DND-41 (cell line): ENCODE measurements around the gene AQP2.

Experiments
- ATAC-seq: fragments of 200-7000 bp; cut with Tn5 transposase; 3 replicates; pipeline ENCODE4 v1.9.1; 2021; ENCODE audit warnings: low read depth; ENCODE audit not compliant: insufficient read depth
- DNase-seq: peaks from one replicate; pipeline ENCODE4 v3.0.0-alpha.2; 2020
- H2AFZ ChIP-seq: 2 replicates; pipeline ENCODE4 v1.6.0; 2012; ENCODE audit warnings: low read depth, low read length
- H3K27ac ChIP-seq: 2 replicates; pipeline ENCODE4 v1.5.1; 2012; ENCODE audit warnings: low read length, inconsistent platforms
- H3K27me3 ChIP-seq: fragments of 200-600 bp; sonication (generic); 2 replicates; pipeline ENCODE4 v1.6.0; 2012; ENCODE audit warnings: low read length, mild to moderate bottlenecking, inconsistent platforms; ENCODE audit not compliant: insufficient read depth, poor library complexity
- H3K36me3 ChIP-seq: 2 replicates; pipeline ENCODE4 v1.5.1; 2012; ENCODE audit warnings: low read length, inconsistent platforms; ENCODE audit not compliant: insufficient read depth
- H3K4me1 ChIP-seq: 2 replicates; pipeline ENCODE4 v1.5.1; 2012; ENCODE audit warnings: mild to moderate bottlenecking, low read length; ENCODE audit not compliant: insufficient read depth
- H3K4me2 ChIP-seq: 2 replicates; pipeline ENCODE4 v1.6.0; 2012; ENCODE audit warnings: mild to moderate bottlenecking, moderate library complexity, low read length, inconsistent platforms; ENCODE audit not compliant: insufficient read depth
- H3K4me3 ChIP-seq, 2 experiments: fragments of 200-600 bp in 1 of 2; shearing (Covaris generic) in 1 of 2; 2 replicates each; pipeline ENCODE4 v1.5.1; 2012 to 2016; ENCODE audit warnings: inconsistent platforms in 2 of 2, low read length in 2 of 2, mild to moderate bottlenecking in 2 of 2, low read depth in 1 of 2, moderate library complexity in 1 of 2
- H3K79me2 ChIP-seq: 2 replicates; pipeline ENCODE4 v1.6.0; 2012; ENCODE audit warnings: low read length, inconsistent platforms; ENCODE audit not compliant: insufficient read depth
- H3K9ac ChIP-seq: 2 replicates; pipeline ENCODE4 v1.6.0; 2012; ENCODE audit warnings: low read depth, mild to moderate bottlenecking, inconsistent platforms, low read length, moderate library complexity
- H3K9me3 ChIP-seq: 2 replicates; pipeline ENCODE4 v1.5.1; 2012; ENCODE audit warnings: low read length, moderate library complexity, mild to moderate bottlenecking, inconsistent platforms; ENCODE audit not compliant: insufficient read depth, severe bottlenecking
- H4K20me1 ChIP-seq: 2 replicates; pipeline ENCODE4 v1.6.0; 2012; ENCODE audit warnings: low read length; ENCODE audit not compliant: insufficient read depth
- CTCF ChIP-seq: IDR thresholded peaks from 2 replicates; pipeline ENCODE4 v1.5.1; 2012; ENCODE audit warnings: borderline replicate concordance, low read length, moderate library complexity, mild to moderate bottlenecking; ENCODE audit not compliant: poor library complexity, severe bottlenecking; ENCODE audit errors: extremely low read depth
- EZH2 ChIP-seq: IDR thresholded peaks from 3 replicates; pipeline ENCODE4 v1.6.1; 2012; ENCODE audit warnings: borderline replicate concordance, low read depth, mild to moderate bottlenecking, moderate library complexity, low read length, inconsistent platforms; ENCODE audit not compliant: severe bottlenecking

Gene AQP2

DNA sequence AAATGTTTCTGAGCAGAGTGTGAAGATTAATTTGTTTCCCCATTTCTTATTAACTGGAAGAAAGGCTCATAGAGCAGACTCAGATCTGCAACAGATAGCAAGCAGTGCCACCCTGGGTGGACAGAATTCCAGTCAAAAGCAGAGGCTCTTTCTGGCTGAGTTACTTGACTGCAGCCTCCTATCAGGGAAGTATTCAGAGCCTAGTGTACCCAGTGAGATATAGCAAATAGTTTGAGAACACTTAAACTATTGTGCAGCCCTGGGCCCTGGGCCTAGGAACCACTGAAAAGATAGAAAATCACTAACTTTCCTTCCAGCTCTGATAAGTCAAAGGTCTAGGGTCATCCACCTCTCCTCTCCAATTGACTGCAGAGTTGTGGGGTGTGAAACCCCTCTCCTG lies 11.2 kb upstream of the AQP2 start:
- no peak for TF ChIP-seq EZH2
- no peak for TF ChIP-seq CTCF
- Histone ChIP-seq H3K4me3 (no peak overlapping the region), H3K27me3 (peaks cover 3% of the 10 kb centered on the region), H3K4me2 (no peak overlapping the region), H3K27ac (no peak overlapping the region), H3K36me3 (no peaks in the 10 kb centered on the region), H4K20me1 (no peaks in the 10 kb centered on the region), H2AFZ (no peak overlapping the region), H3K79me2 (no peaks in the 10 kb centered on the region), H3K9me3 (no peaks in the 10 kb centered on the region), H3K9ac (no peak overlapping the region), H3K4me1 (no peaks in the 10 kb centered on the region)
- ATAC-seq (no peak), DNase-seq (no peak)

DNA sequence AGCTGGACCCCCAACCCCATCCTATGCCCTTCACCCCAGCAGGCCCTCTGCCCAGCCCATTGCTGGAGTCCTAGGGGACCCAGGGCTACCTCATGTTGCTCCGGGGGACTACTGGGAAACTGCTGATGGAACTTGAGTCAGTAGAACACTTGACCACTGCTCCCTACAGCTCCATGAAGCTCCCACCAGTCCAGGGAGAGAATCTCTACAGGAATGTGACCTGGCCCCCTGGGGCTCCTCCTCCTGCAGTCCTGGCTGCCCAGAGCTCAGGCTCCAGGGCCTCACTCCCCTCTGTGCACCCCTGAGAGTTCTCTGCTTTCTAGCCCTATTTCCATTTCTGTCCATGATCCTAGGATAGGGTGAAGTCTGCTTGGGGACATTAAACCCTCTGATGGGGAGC lies 10.8 kb upstream of the AQP2 start:
- Histone ChIP-seq H3K27ac (no peak overlapping the region), H2AFZ (no peak overlapping the region), H4K20me1 (no peaks in the 10 kb centered on the region), H3K79me2 (no peaks in the 10 kb centered on the region), H3K4me3 (no peak overlapping the region), H3K9ac (no peak overlapping the region), H3K27me3 (peaks cover 3% of the 10 kb centered on the region), H3K36me3 (no peaks in the 10 kb centered on the region), H3K4me1 (no peaks in the 10 kb centered on the region), H3K9me3 (no peaks in the 10 kb centered on the region), H3K4me2 (no peak overlapping the region)
- no peak for DNase-seq
- no peak for TF ChIP-seq CTCF
- no peak for TF ChIP-seq EZH2
- no peak for ATAC-seq

DNA sequence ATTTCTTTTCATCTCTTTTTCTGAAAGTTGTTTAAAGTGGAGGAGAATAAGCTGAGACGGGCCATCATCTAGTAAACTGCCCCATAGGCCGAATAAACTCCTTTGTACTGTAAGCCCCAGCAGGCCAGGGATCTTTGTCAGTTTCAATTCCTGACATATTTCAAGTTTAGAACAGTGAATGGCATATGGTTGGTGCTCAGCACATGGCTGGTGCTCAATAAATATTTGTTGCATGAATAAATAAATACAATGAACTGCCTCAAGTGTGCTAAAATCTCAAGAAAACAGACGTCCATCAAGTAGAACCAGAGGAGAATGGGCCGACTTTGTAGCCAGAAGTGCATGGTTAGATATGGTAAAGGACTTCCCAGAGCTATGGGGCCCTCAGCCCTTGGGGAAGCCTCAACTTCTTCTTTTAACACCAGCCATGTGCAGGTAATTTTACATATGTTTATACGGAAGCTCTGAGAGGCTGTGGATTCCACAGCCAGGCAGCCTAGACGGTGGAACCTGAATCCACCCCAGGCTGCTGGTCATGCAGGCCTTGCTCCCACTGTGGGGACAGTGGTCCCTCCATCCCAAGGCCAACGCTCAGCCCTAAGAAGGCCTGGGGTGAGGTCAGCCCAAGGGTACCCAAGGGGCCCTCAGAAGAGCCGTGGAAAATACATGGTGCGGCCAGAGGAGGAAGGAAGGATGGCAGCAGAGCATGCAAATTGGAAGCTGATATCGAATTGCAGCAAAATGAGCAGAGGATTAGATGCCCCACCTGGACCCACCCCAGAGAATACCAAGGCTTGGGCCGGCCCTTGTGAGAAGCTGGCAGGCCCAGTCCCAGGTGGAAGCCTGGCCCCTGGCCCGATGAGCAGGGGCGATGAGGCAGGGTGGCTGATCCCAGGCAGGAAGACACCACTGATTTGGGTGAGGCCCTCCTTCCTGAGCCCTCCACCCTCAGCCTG lies 8.7 kb upstream of the AQP2 start:
- no peaks in the 10 kb centered on the region for H3K36me3 ChIP-seq
- H3K27me3 ChIP-seq = peaks cover 3% of the 10 kb centered on the region
- H3K4me1 ChIP-seq = peaks cover 9% of the 10 kb centered on the region
- H3K27ac ChIP-seq = no peak overlapping the region
- no peak overlapping the region for H2AFZ ChIP-seq
- ATAC-seq = no peak
- no peak for DNase-seq
- no peak overlapping the region for H3K4me2 ChIP-seq
- H3K9ac ChIP-seq = no peak overlapping the region
- TF ChIP-seq EZH2 = no peak
- no peak for TF ChIP-seq CTCF
- H4K20me1 ChIP-seq = no peaks in the 10 kb centered on the region
- no peaks in the 10 kb centered on the region for H3K9me3 ChIP-seq
- H3K79me2 ChIP-seq = no peaks in the 10 kb centered on the region
- no peak overlapping the region for H3K4me3 ChIP-seq
